NCI-H69 (cell line): Measurements from ENCODE around the gene CHST10.

ENCODE experiments used
- DNase-seq: peaks from one replicate; lab custom pipeline; 2025; lab: John Stamatoyannopoulos, UW

Gene CHST10

GRCh38 chr2:100413571-100413970, 3.9 kb downstream of the CHST10 start:
- DNase-seq = no peak

DNA sequence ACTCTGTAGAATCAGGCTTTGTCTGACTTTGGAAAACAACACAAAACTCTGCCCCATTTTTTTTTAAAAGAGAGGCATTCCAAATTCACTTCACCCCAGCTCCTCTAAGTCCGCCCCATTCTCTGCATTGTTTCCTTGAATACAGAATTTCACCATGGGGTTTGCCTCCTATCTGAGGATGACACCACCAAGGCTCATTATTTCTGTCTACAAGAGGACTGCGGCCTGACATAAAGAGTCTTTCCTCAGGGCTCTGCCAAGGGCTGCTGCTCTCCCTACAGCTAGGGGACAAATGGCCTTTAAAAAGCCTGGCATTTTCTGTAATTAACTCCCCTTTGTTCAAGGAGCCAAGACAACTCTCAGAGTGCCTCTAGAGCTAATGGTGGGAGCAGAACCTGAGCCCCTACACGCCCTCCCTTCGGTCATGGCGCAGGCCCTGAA, 4.6 kb downstream of the CHST10 start:
- DNase-seq = no peak

- no peak for DNase-seq
Measured at GRCh38 chr2:100412466-100412865, 5.0 kb downstream of the CHST10 start.

GRCh38 chr2:100411841-100412292, 5.6 kb downstream of the CHST10 start:
- no peak for DNase-seq

DNA sequence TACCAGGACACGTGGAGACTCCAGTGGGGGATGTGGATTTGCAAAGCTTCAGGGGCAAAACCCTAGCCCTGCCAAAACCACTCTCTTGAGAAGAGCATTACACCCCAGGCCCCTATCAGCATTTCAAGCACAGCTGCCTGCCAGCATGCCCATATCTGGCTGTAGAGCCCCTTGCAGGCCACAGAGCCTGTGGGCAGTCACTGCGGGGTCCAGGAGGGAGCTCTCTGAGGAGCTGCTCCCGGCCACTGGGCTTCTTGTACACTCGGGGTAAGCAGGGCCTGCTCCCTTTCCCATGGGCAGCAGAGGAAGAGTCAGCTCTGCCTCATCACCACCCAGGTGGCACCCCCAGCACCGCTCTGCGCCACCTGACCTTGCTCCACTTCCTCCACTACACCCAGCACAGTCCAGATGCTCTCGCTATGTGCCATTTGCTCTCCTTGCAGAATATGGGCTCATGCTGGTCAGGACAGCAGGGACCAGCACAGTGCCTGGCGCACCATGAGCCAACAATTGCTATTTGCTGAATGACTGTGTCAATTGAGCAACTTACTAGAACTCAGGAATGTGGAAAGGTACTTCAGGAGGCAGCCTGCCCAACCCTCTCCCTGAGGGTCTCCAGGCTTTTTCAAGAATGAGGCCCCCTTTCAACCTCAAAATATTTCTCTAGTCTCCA, 7.4 kb downstream of the CHST10 start:
- no peak for DNase-seq

DNA sequence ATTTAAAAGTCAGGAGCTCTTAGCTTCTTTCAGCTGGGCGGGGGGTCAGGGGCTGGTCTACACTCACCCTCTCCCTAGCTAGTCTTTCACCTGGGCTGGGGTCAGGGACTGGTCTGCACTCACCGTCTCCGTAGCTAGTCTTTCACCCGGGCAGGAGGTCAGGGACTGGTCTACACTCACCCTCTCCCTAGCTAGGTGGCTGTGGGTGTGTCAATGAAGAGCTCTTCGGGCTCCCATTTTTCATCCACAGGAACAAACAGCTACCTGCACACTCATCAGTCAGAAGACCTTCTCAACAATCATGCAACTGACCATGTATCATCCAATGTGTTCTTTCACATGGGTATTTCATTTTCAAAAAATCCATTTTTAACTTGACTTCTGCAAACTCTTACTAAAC, 8.0 kb downstream of the CHST10 start:
- no peak for DNase-seq

GRCh38 chr2:100408941-100409340, 8.5 kb downstream of the CHST10 start:
- no peak for DNase-seq

GRCh38 chr2:100408104-100408503, 9.4 kb downstream of the CHST10 start:
- DNase-seq = no peak

- no peak for DNase-seq
Measured at GRCh38 chr2:100407563-100407962, 9.9 kb downstream of the CHST10 start.

GRCh38 chr2:100407073-100407472, 10.4 kb downstream of the CHST10 start:
- DNase-seq = no peak

GRCh38 chr2:100406120-100406508, 11.4 kb downstream of the CHST10 start:
- no peak for DNase-seq

DNA sequence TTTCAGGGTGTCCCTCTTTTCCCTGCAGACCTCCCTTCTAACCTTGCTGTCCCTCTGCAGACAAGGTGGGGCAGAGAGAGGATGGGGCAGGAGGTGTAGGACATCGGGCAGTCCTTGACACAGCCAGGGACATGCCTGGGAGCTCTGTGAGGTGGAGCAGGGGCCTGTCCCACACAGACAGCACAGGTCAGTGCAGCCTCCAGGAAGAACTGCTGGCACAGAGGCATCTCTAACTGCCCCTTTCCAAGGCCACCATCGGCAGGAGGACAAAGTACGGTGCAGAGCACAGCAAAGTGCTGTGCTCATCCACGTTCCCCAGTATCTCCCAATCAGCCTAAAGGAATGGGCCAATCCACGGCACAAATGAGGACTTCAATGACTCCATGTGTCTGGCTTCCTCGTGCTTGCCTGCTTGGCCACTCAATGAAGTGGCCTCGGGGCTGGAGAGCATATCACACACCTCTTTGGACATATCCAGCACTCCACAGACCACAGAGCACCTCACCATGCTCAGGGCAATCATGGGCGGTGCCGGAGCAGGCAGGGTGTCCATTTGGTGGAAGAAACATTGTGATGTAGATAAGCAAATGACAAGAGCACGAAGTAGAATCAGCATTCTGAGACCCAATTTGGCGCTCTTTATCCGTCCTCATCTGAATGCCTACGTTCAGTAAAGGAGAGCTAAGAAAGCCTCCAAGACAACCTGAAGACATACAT, 11.9 kb downstream of the CHST10 start:
- DNase-seq = no peak

GRCh38 chr2:100404411-100404810, 13.1 kb downstream of the CHST10 start:
- DNase-seq = no peak

- DNase-seq = no peak
Measured at GRCh38 chr2:100403722-100404121, 13.7 kb downstream of the CHST10 start.

- no peak for DNase-seq
Measured at GRCh38 chr2:100401268-100401667, 16.2 kb downstream of the CHST10 start.

GRCh38 chr2:100399714-100400113, 17.8 kb downstream of the CHST10 start:
- no peak for DNase-seq

DNA sequence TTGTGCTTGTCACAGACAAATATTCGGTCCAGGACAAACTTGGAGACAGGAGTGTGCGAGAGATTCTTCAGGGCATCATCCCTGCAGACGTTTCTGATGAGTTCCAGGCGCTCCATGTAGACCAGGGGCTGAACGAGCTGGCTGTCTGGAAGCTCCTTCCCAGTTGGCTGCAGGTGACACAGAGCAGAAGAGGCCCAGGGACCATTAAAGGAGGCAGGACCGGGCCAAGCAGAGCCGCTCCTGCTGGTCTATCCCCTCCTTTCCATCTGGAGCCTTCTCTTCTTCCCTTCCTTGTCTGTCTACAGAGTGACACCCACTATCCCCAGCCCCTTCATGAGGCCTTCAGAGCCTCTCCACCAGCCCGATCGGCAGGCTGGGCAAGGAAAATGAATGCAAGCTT, 19.5 kb downstream of the CHST10 start:
- no peak for DNase-seq

DNA sequence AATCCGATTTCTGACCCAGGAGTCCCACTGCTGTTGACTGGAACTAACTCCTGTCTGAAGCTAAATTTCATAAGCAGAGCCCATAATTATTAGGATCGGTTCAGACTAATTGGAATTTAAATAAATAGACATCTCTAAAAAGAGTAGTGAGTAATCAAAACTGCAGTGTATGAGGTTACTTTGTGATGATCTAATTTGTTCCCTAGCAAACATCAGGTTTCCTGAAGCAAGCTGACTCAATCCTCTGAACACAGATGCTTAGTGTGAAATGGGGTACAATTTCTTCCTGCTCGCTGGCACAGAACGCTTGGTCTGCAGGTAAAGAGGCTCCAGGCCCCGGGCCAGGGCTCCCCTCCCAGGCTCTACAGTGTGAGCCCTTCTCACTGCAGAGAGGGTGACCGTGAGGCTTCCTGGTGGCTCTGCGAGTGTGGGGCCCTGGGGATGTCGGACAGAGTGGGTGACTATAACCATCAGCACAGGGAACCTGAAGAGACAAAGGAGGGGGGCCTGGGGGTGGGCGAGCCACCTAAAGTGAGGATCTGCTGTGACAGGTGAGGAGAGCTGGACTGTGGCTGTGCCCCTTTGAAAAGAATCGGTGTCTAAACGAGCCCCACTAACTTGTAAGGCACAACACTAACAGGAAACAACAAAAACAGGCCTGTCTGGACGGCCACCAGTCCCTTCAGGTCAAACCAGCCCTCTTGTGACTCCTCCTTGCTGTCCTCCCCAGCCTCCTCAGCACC, 20.2 kb downstream of the CHST10 start:
- no peak for DNase-seq

DNA sequence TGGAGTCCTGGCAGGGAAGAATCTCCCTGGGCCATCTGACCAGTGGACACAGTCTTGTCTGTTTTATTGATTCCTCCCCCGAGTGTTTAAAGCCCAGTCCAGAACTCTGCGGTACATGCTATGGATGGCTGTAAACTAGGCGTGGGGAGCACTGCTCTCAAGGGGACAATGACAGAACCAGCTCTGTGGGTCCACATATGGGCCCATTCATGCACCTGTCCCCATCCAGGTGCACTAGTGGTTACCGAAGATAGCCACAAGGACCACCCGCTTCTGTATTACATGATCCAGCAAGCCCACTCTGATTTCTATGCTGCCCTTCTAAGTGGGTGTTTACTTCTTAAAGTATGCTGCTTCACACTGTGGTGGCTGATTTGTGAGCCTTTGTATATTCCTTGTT, 21.0 kb downstream of the CHST10 start:
- DNase-seq = no peak

DNA sequence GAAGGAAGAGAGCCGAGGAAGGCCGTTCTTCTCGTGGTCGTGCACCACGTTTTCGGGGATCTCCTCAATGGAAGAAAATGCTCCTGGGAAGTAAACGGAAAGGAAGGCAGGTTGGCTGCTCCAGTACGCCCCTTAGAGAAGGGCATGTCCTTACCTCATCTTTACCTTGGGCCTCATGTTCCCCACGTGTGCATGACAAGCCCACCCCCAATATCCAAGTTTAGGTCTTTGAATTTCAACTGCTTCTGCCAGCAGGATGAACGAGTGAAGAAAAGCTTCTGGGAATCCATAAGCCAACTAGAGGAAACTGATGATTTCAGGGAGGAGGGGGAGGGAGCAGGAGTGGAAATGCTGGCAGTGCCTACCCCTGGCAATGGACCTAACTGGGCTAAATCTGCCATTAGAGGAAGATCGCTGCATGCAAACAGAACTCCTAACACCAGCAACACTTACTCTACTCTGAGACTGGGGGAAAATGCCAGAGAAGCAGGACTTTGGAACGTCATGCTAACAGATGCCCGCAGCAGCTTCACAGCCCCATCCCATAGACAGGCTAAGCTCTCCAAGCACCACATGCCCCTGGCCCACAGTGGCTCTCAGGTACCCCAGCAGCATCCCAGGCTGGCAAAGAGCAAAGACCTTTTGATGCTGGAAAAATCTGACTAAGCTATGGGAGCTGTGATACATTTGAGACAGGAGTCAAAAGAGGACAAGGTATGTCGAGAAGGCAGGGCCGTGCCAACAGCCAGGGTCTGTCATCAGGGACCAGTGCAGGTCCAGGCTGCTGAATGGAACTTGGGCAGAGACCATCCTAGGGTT, 21.7 kb downstream of the CHST10 start:
- no peak for DNase-seq

DNA sequence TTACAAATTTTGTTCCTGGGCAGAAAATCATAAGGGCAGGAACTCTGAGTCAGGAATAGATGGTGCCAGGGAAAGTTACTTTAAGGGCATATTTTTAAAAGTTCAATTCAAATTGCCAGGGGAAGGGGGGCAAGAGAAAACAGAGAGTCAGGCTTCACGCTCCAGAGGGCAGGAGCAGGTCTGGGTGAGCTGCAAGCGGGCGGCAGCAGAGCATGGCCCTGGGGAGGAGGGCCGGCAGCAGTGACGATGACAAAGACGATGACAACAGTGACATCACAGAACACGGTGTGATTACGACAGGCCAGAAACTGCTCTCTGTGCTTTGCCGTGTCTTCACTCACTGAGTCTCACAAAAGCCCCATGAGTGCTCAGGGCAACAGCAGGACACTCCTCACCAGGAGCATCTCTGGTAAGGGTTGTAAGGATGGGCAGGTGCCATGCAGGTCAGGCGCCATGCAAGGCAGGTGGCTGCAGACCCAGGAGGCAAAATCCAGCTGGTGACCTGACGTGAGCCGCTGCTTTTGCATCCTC, 23.3 kb downstream of the CHST10 start:
- DNase-seq = no peak

GRCh38 chr2:100393362-100393761, 24.1 kb downstream of the CHST10 start:
- DNase-seq = no peak
